IMR-90 (cell line): Measurements from ENCODE around the gene TEX261. TPM values are rescaled to one million over a fixed set of nuclear protein-coding genes. Genes with fewer than 3 reads are reported as not detected.

Source experiments
- ATAC-seq: fragments of 200-7000 bp; cut with Tn5 transposase; 2 replicates; pipeline ENCODE4 v1.9.1; 2020; ENCODE audit warnings: low read depth, mild to moderate bottlenecking, moderate library complexity
- BruUV-seq: library from RNA; stranded (reverse); fragments of 400-500 nt; replicated peaks from 2 replicates; lab custom pipeline; 2021; lab: Mats Ljungman, UMichigan
- CTCF ChIA-PET: fragments of 300-600 bp; formaldehyde crosslinking; extraction: SDS; loops from one replicate; lab custom pipeline; 2021; ENCODE audit warnings: antibody characterized with exemption; lab: Yijun Ruan, JAX
- POLR2A ChIA-PET: fragments of 300-600 bp; sonication (Branson Sonifier 250); formaldehyde crosslinking; loops from one replicate; lab custom pipeline; 2022; ENCODE audit warnings: antibody characterized with exemption; ENCODE audit not compliant: unreplicated experiment; lab: Charles Lee
- DNase-seq: peaks from one replicate; pipeline ENCODE4 v3.0.0; 2013
- H2AFZ ChIP-seq: replicated peaks from 2 replicates; pipeline ENCODE3; 2013; ENCODE audit warnings: low read length, mild to moderate bottlenecking; ENCODE audit not compliant: poor library complexity
- H2AK5ac ChIP-seq: 2 replicates; pipeline ENCODE4 v1.6.1; 2013; ENCODE audit warnings: low read depth, low read length, inconsistent platforms
- H2AK9ac ChIP-seq: replicated peaks from 2 replicates; pipeline ENCODE3; 2013; ENCODE audit warnings: mild to moderate bottlenecking, low read depth, low read length, moderate library complexity; ENCODE audit not compliant: poor library complexity
- H2BK120ac ChIP-seq: 2 replicates; pipeline ENCODE4 v1.6.1; 2013; ENCODE audit warnings: low read depth, low read length, inconsistent platforms
- H2BK15ac ChIP-seq: 3 replicates; pipeline ENCODE4 v1.6.1; 2013; ENCODE audit warnings: low read depth, low read length, inconsistent platforms
- H2BK20ac ChIP-seq: 2 replicates; pipeline ENCODE4 v1.6.1; 2013; ENCODE audit warnings: low read depth, mild to moderate bottlenecking, inconsistent platforms, low read length, moderate library complexity
- H2BK5ac ChIP-seq: 2 replicates; pipeline ENCODE4 v1.6.1; 2013; ENCODE audit warnings: mild to moderate bottlenecking, low read depth, low read length, inconsistent platforms; ENCODE audit not compliant: poor library complexity, severe bottlenecking
- H3K14ac ChIP-seq: replicated peaks from 2 replicates; pipeline ENCODE4 v1.6.1; 2013; ENCODE audit warnings: low read depth, low read length, inconsistent platforms
- H3K18ac ChIP-seq: 2 replicates; pipeline ENCODE4 v1.6.1; 2013; ENCODE audit warnings: low read depth, low read length, control low read depth
- H3K23ac ChIP-seq: 2 replicates; pipeline ENCODE4 v1.6.1; 2013; ENCODE audit warnings: low read depth, low read length, inconsistent platforms
- H3K27ac ChIP-seq: 2 replicates; pipeline ENCODE4 v1.5.1; 2013; ENCODE audit warnings: mild to moderate bottlenecking, control low read depth, low read length; ENCODE audit not compliant: insufficient read depth
- H3K27me3 ChIP-seq: 2 replicates; pipeline ENCODE4 v1.6.1; 2013; ENCODE audit warnings: low read length; ENCODE audit not compliant: control insufficient read depth, insufficient read depth
- H3K36me3 ChIP-seq: 2 replicates; pipeline ENCODE4 v1.6.1; 2013; ENCODE audit warnings: low read length, mixed read lengths; ENCODE audit not compliant: control insufficient read depth, insufficient read depth
- H3K4ac ChIP-seq: 2 replicates; pipeline ENCODE4 v1.6.1; 2013; ENCODE audit warnings: low read depth, low read length, inconsistent platforms
- H3K4me1 ChIP-seq: 2 replicates; pipeline ENCODE4 v1.6.1; 2013; ENCODE audit warnings: low read length, mixed read lengths; ENCODE audit not compliant: control insufficient read depth, insufficient read depth
- H3K4me2 ChIP-seq: 2 replicates; pipeline ENCODE4 v1.6.1; 2013; ENCODE audit warnings: low read depth, mild to moderate bottlenecking, control low read depth, low read length, moderate library complexity
- H3K4me3 ChIP-seq: 2 replicates; pipeline ENCODE4 v1.5.1; 2013; ENCODE audit warnings: low read depth, mild to moderate bottlenecking, control low read depth, low read length, moderate library complexity; ENCODE audit not compliant: insufficient read depth
- H3K56ac ChIP-seq: 2 replicates; pipeline ENCODE4 v1.6.1; 2013; ENCODE audit warnings: low read length, inconsistent platforms; ENCODE audit not compliant: insufficient read depth; ENCODE audit errors: extremely low read depth
- H3K79me1 ChIP-seq, 2 experiments: 2 replicates each; pipeline ENCODE4 v1.6.1; 2013; ENCODE audit warnings: low read length in 2 of 2, inconsistent platforms in 1 of 2, low read depth in 1 of 2
- H3K9ac ChIP-seq: 2 replicates; pipeline ENCODE4 v1.6.1; 2013; ENCODE audit warnings: low read depth, low read length, control low read depth
- H3K9me1 ChIP-seq: 2 replicates; pipeline ENCODE4 v1.6.1; 2013; ENCODE audit warnings: low read length, inconsistent platforms; ENCODE audit not compliant: insufficient read depth
- H3K9me3 ChIP-seq: 2 replicates; pipeline ENCODE4 v1.6.1; 2013; ENCODE audit warnings: low read length; ENCODE audit not compliant: control insufficient read depth, insufficient read depth
- H4K20me1 ChIP-seq: 2 replicates; pipeline ENCODE4 v1.6.1; 2013; ENCODE audit warnings: low read length, inconsistent platforms; ENCODE audit not compliant: insufficient read depth
- H4K5ac ChIP-seq: 2 replicates; pipeline ENCODE4 v1.6.1; 2013; ENCODE audit warnings: mild to moderate bottlenecking, low read depth, low read length, control low read depth
- H4K8ac ChIP-seq, 2 experiments: 2 replicates each; pipeline ENCODE4 v1.6.1; 2013; ENCODE audit warnings: low read depth in 2 of 2, low read length in 2 of 2, control low read depth in 1 of 2, inconsistent platforms in 1 of 2
- H4K91ac ChIP-seq: 2 replicates; pipeline ENCODE4 v1.6.1; 2013; ENCODE audit warnings: low read depth, low read length, inconsistent platforms; ENCODE audit not compliant: insufficient read depth
- BHLHE40 ChIP-seq: fragments of 150-350 bp; IDR thresholded peaks from 2 replicates; pipeline ENCODE4 v1.6.1; 2016; ENCODE audit warnings: mild to moderate bottlenecking, low read depth, low read length
- CEBPB ChIP-seq: IDR thresholded peaks from 2 replicates; pipeline ENCODE4 v1.6.1; 2012; ENCODE audit warnings: low read depth, low read length, improper control_type of control experiment
- CHD1 ChIP-seq: IDR thresholded peaks from 2 replicates; pipeline ENCODE4 v1.6.1; 2012; ENCODE audit warnings: low read depth, low read length, improper control_type of control experiment
- MAFK ChIP-seq: IDR thresholded peaks from 2 replicates; pipeline ENCODE4 v1.6.1; 2012; ENCODE audit warnings: low read depth, low read length, improper control_type of control experiment
- MAZ ChIP-seq: IDR thresholded peaks from 2 replicates; pipeline ENCODE4 v1.6.1; 2012; ENCODE audit warnings: low read depth, mild to moderate bottlenecking, low read length, improper control_type of control experiment, moderate library complexity, borderline replicate concordance
- MXI1 ChIP-seq: IDR thresholded peaks from 2 replicates; pipeline ENCODE4 v1.6.1; 2012; ENCODE audit warnings: low read depth, mild to moderate bottlenecking, low read length, moderate library complexity, borderline replicate concordance
- NFE2L2 ChIP-seq: fragments of 150-350 bp; IDR thresholded peaks from 2 replicates; pipeline ENCODE4 v1.6.1; 2016; ENCODE audit warnings: low read depth, mild to moderate bottlenecking, low read length
- POLR2A ChIP-seq: IDR thresholded peaks from 2 replicates; pipeline ENCODE4 v1.6.1; 2012; ENCODE audit warnings: mild to moderate bottlenecking, low read depth, low read length
- RAD21 ChIP-seq: IDR thresholded peaks from 2 replicates; pipeline ENCODE4 v1.6.1; 2012; ENCODE audit warnings: low read length, improper control_type of control experiment
- RCOR1 ChIP-seq: IDR thresholded peaks from 2 replicates; pipeline ENCODE4 v1.6.1; 2012; ENCODE audit warnings: mild to moderate bottlenecking, low read length, improper control_type of control experiment; ENCODE audit not compliant: insufficient replicate concordance
- RFX5 ChIP-seq: IDR thresholded peaks from 2 replicates; pipeline ENCODE4 v1.8.0; 2012; ENCODE audit warnings: low read depth, mild to moderate bottlenecking, low read length, moderate library complexity
- SMC3 ChIP-seq: fragments of 150-350 bp; IDR thresholded peaks from 2 replicates; pipeline ENCODE4 v1.6.1; 2016; ENCODE audit warnings: low read depth, mild to moderate bottlenecking, antibody characterized with exemption, low read length, moderate library complexity
- WGBS, 2 experiments: methylation state at CpG; one replicate each; pipeline versions ENCODE4 v1.1.5 to v1.1.7; 2013; ENCODE audit warnings: missing lambda C conversion rate in 2 of 2; ENCODE audit not compliant: insufficient read length in 1 of 2; ENCODE audit errors: extremely low coverage in 2 of 2; 5-methylcytosine and 5-hydroxymethylcytosine counted together
- dilution Hi-C: fragments of 300-500 bp; cut with HindIII; formaldehyde crosslinking; loops from one replicate; pipeline ENCODE4 v1.14.3; 2018; ENCODE audit warnings: low sequenced_read_pairs; ENCODE audit not compliant: unreplicated experiment
- in situ Hi-C: fragments of 300-500 bp; cut with MboI; formaldehyde crosslinking; loops from 3 replicates; pipeline ENCODE4 v1.14.3; 2019; ENCODE audit warnings: low sequenced_read_pairs, inconsistent platforms, mixed read lengths
- intact Hi-C: fragments of 100-400 bp; cut with micrococcal nuclease; formaldehyde crosslinking; loops from 2 replicates; pipeline ENCODE4 v1.10.0; 2022
- polyA plus RNA-seq, 3 experiments: library from polyadenylated mRNA; depleted of rRNA; stranded (reverse); fragments of >200 nt; gene quantifications; 2 replicates each; pipeline ENCODE4 v1.2.3, GENCODE V29; 2012; ENCODE audit warnings: low replicate concordance in 1 of 3
- total RNA-seq: library from RNA; depleted of rRNA; stranded (reverse); fragments of >200 nt; gene quantifications from 2 replicates; pipeline ENCODE4 v1.2.3, GENCODE V29; 2012
- TF ChIP-seq, protein P1 (sequence below): conservative IDR thresholded peaks from 2 replicates; pipeline ENCODE4 v1.5.1; 2012; ENCODE audit warnings: mild to moderate bottlenecking, low read depth, low read length, improper control_type of control experiment

TEX261 gene
- total and polyA plus RNA-seq, 2 of the 4 experiments (the other 2 are of a cell fraction), result 26.3 to 69.8 TPM

DNA sequence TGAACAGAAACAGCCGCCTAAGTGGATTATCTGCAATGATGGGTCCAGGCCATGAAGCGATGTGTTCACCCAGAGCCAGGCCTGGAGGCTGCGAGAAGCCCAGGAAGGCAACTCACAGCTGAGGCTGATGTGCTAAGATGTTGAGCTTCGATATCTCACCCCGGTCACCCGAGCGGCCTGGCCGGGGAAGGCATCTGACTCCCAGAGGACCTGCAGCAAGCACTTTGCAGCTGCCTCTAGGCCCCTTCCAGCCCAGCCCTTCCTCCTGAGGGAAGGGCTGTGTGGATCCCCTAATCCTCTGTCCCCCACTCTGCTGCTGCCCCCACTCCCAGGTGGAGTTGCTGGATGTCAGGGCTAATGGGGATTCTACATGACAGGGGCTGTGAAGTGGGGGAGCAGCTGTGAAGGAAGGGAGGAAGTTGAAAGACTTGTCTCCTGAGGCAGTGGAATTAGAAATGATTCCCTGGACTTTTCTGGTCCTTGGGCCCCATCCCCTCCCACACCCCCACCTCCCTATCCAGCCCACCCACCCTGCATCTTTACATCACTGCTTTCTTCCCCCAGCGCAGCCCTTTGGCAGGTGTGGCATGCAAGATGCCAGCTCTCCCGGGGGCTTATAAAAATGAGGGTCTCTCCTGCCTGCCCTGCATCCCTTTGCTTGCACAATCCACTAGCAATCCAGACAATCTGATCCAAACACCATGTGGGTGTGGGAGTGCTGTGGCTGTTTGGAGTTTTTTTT, 54.7 kb downstream of the TEX261 start:
- H3K14ac ChIP-seq, result no peak overlapping the region
- ChIA-PET CTCF (no interaction called here), POLR2A (no interaction called here)
- no peak overlapping the region for H2BK20ac ChIP-seq
- no peaks in the 10 kb centered on the region for H3K36me3 ChIP-seq
- no peak overlapping the region for H4K91ac ChIP-seq
- no peak overlapping the region for H3K56ac ChIP-seq
- WGBS, 2 experiments, result 44% methylated on average over 6 of the region's 10 CpGs; no CpG with 5 or more reads in 1 of the 2 experiments
- H3K9ac ChIP-seq, result no peak overlapping the region
- intact Hi-C loops, result no loop called here
- H2AK5ac ChIP-seq, result no peak overlapping the region
- H3K9me1 ChIP-seq, result no peaks in the 10 kb centered on the region
- no peak overlapping the region for H3K18ac ChIP-seq
- dilution Hi-C loops, result no loop called here
- H3K4me3 ChIP-seq, result no peak overlapping the region
- no peak overlapping the region for H2BK120ac ChIP-seq
- no peak overlapping the region for H4K8ac ChIP-seq
- H3K4me1 ChIP-seq, result no peaks in the 10 kb centered on the region
- H2BK15ac ChIP-seq, result no peak overlapping the region
- H2AFZ ChIP-seq, result no peak overlapping the region
- H4K5ac ChIP-seq, result no peak overlapping the region
- no peak for TF ChIP-seq CEBPB
- no peak for TF ChIP-seq CHD1
- TF ChIP-seq MAZ, result no peak
- no peak for TF ChIP-seq SMC3
- no peak for TF ChIP-seq MAFK
- TF ChIP-seq RCOR1, result no peak
- TF ChIP-seq BHLHE40, result no peak
- TF ChIP-seq MXI1, result no peak
- TF ChIP-seq NFE2L2, result no peak
- TF ChIP-seq, protein P1, sequence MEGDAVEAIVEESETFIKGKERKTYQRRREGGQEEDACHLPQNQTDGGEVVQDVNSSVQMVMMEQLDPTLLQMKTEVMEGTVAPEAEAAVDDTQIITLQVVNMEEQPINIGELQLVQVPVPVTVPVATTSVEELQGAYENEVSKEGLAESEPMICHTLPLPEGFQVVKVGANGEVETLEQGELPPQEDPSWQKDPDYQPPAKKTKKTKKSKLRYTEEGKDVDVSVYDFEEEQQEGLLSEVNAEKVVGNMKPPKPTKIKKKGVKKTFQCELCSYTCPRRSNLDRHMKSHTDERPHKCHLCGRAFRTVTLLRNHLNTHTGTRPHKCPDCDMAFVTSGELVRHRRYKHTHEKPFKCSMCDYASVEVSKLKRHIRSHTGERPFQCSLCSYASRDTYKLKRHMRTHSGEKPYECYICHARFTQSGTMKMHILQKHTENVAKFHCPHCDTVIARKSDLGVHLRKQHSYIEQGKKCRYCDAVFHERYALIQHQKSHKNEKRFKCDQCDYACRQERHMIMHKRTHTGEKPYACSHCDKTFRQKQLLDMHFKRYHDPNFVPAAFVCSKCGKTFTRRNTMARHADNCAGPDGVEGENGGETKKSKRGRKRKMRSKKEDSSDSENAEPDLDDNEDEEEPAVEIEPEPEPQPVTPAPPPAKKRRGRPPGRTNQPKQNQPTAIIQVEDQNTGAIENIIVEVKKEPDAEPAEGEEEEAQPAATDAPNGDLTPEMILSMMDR, result no peak
- no peak for TF ChIP-seq POLR2A
- no peak for TF ChIP-seq RAD21
- TF ChIP-seq RFX5, result no peak
- no peak for ATAC-seq
- H3K4me2 ChIP-seq, result no peak overlapping the region
- H4K20me1 ChIP-seq, result no peaks in the 10 kb centered on the region; the same call in none of the 2 replicates
- no TSS peak for BruUV-seq
- H3K9me3 ChIP-seq, result no peaks in the 10 kb centered on the region
- no peak overlapping the region for H2AK9ac ChIP-seq
- no peak overlapping the region for H3K27ac ChIP-seq
- H3K27me3 ChIP-seq, result no peaks in the 10 kb centered on the region; the same call in 1 of the 2 replicates
- no peaks in the 10 kb centered on the region for H3K79me1 ChIP-seq
- no peak for DNase-seq
- no peak overlapping the region for H3K4ac ChIP-seq
- no peak overlapping the region for H2BK5ac ChIP-seq
- in situ Hi-C loops, result no loop called here
- H3K23ac ChIP-seq, result no peak overlapping the region
